Cardiac muscle cell (in vitro differentiated cells and primary cell): ENCODE measurements around the gene FOXC1. TPM values are rescaled to one million over a fixed set of nuclear protein-coding genes. Genes with fewer than 3 reads are reported as not detected.

ENCODE experiments used
- DNase-seq, 2 donors: peaks; one replicate each; pipeline versions ENCODE4 v3.0.0 to v3.0.0-alpha.2; 2010 to 2017; ENCODE audit warnings: low read depth in 1 of 2, low spot score in 1 of 2
- H3K27ac ChIP-seq: fragments of 200-600 bp; sonication (generic); 2 replicates; pipeline ENCODE4 v1.5.1; 2016
- H3K27me3 ChIP-seq: fragments of 200-600 bp; sonication (generic); 2 replicates; pipeline ENCODE4 v1.6.0; 2016; ENCODE audit warnings: control low read depth
- H3K36me3 ChIP-seq: fragments of 200-600 bp; sonication (generic); 2 replicates; pipeline ENCODE4 v1.5.1; 2016; ENCODE audit warnings: control low read depth
- H3K4me1 ChIP-seq: fragments of 200-600 bp; sonication (generic); 2 replicates; pipeline ENCODE4 v1.8.1; 2017; ENCODE audit warnings: low read depth, mild to moderate bottlenecking, mixed run types
- H3K4me3 ChIP-seq: fragments of 200-600 bp; sonication (generic); 2 replicates; pipeline ENCODE4 v1.5.1; 2016; ENCODE audit warnings: mild to moderate bottlenecking
- H3K9me3 ChIP-seq: fragments of 200-600 bp; sonication (generic); 2 replicates; pipeline ENCODE4 v1.5.1; 2017; ENCODE audit warnings: low read depth, mild to moderate bottlenecking, control low read depth
- polyA plus RNA-seq: library from polyadenylated mRNA; unstranded; fragments of >200 nt; fragmentation: Nextera tagmentation; extraction: Ambion mirVana; gene quantifications from 2 replicates; pipeline ENCODE4 v1.2.1, GENCODE V29; 2016
- total RNA-seq: library from RNA; depleted of rRNA; stranded (reverse); fragments of >200 nt; gene quantifications from 2 replicates; pipeline ENCODE4 v1.2.3, GENCODE V29; 2016
- TF ChIP-seq, protein P1 (sequence below): IDR thresholded peaks from 2 replicates; pipeline ENCODE4 v1.5.1; 2012; ENCODE audit warnings: low read depth, mild to moderate bottlenecking, low read length

FOXC1 gene
- total and polyA plus RNA-seq, 2 experiments from 2014 or later: 2.5 to 3.4 TPM

DNA sequence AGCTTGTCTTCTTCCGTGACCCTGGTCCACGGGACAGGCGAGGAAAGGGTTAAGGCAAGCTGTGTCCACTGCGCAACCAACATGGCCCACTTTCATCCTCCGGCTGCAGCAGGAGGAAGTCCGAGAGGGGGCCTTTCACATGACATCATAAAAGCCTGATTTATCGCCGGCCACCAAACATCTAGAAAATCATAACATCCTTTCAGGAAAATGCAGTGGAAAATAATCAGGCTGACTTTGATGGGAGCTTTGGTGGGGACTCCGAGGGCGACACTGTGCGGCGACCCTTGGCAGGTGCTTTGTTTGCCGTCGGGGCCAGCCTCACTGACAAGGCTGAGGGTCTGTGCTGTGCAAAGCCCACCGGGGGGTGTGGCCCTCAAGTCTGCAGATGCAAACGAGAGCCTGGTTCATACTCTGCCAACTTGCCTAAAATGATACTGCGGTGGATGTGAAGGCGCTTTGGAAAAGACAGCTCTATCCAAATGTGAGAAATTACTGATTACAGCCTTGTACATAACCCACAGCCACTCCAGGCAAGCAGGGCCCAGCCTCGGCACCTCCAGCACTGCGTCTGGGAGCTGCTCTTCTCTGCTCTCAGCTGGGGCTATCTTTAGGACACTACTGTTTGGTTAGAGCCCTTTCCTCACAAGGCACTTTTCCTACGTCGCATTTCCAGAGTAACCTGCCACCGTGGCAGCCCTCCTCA lies 25.7 kb downstream of the FOXC1 start:
- Histone ChIP-seq H3K9me3 (no peaks in the 10 kb centered on the region), H3K27me3 (no peaks in the 10 kb centered on the region), H3K27ac (no peak overlapping the region), H3K4me1 (no peaks in the 10 kb centered on the region), H3K4me3 (no peak overlapping the region), H3K36me3 (no peaks in the 10 kb centered on the region)
- no peak for DNase-seq
- TF ChIP-seq, protein P1, sequence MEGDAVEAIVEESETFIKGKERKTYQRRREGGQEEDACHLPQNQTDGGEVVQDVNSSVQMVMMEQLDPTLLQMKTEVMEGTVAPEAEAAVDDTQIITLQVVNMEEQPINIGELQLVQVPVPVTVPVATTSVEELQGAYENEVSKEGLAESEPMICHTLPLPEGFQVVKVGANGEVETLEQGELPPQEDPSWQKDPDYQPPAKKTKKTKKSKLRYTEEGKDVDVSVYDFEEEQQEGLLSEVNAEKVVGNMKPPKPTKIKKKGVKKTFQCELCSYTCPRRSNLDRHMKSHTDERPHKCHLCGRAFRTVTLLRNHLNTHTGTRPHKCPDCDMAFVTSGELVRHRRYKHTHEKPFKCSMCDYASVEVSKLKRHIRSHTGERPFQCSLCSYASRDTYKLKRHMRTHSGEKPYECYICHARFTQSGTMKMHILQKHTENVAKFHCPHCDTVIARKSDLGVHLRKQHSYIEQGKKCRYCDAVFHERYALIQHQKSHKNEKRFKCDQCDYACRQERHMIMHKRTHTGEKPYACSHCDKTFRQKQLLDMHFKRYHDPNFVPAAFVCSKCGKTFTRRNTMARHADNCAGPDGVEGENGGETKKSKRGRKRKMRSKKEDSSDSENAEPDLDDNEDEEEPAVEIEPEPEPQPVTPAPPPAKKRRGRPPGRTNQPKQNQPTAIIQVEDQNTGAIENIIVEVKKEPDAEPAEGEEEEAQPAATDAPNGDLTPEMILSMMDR: no peak

DNA sequence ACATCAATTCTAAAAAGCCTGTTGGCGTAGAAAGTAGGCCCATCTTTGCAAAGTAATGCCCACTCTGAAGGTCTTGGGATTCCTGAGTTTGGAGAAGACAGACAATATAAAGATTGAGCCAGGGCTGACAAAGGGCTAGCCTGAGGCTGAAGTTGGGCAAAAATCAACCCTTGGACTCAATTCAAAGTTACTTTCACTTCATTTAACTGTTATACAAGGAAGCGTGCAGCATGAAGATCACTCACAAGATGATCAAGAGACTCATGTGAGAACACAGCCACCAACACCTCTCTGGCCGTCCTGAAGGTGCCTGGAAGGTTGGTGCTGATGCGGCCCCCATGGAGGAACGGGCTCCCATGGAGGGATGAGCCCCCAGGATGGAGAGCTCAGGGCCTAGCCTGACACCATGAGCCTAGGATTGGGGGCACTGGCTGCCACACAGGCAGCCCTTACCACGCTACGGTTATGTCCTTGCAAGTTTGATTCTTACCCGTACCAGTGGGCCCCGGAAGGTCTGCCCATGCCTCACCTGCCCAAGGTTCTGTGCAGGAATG lies 26.6 kb downstream of the FOXC1 start:
- H3K4me3 ChIP-seq: no peak overlapping the region
- H3K4me1 ChIP-seq: no peaks in the 10 kb centered on the region
- no peaks in the 10 kb centered on the region for H3K9me3 ChIP-seq
- no peaks in the 10 kb centered on the region for H3K36me3 ChIP-seq
- H3K27ac ChIP-seq: no peak overlapping the region
- TF ChIP-seq, protein P1: no peak
- no peak for DNase-seq
- no peaks in the 10 kb centered on the region for H3K27me3 ChIP-seq

DNA sequence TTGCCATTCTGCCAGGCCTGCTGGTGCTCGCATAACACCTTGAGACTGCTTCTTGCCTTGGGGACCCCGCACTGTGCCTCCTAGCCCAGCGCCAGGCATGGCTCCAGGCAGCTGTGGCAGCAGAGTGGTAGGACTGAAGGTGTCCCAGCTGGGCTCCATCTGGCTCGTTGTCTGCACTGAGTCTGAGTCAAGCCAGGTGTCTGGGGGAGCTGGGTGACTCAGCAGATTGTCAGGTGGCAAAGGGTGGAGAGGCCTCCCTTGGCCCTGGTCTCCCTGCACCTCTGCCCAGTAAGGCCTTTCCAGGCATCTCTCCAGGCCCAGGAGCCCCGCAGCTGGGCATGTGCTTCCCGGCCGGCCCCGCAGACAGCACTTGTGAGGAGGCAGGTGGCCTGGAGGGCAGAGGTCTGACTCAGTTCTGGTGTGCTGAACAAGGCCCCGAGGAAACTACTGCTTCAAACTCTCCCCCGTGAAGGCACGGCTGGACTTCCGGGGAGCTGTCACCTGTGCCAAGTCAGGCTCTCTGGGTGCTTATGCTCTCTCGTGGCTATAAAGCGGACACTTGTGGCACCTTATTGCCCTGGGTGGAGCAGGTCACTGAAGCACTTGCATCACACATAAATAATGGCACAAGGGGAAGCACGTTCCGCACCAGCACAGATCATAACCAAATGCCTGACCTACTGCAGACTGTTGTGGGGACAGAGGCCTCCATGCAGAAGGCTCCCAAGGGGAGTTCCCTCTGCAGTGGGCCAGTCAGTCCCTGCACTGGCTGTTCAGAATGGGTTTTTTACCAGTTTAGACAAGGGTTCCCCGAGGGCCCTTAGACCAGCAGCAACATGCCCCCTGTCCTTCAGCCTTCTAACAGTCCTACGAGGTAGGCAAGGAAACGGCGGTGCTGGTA lies 27.5 kb downstream of the FOXC1 start:
- Histone ChIP-seq H3K36me3 (no peaks in the 10 kb centered on the region), H3K4me1 (no peaks in the 10 kb centered on the region), H3K4me3 (no peak overlapping the region), H3K27ac (no peak overlapping the region), H3K9me3 (no peaks in the 10 kb centered on the region), H3K27me3 (no peaks in the 10 kb centered on the region)
- no peak for DNase-seq
- TF ChIP-seq, protein P1: no peak

- no peak overlapping the region for H3K27ac ChIP-seq
- no peaks in the 10 kb centered on the region for H3K27me3 ChIP-seq
- H3K4me1 ChIP-seq: no peaks in the 10 kb centered on the region
- no peaks in the 10 kb centered on the region for H3K36me3 ChIP-seq
- H3K4me3 ChIP-seq: no peak overlapping the region
- TF ChIP-seq, protein P1: no peak
- no peaks in the 10 kb centered on the region for H3K9me3 ChIP-seq
- DNase-seq: no peak
Measured at GRCh38 chr6:1639430-1639829, 29.7 kb downstream of the FOXC1 start.

DNA sequence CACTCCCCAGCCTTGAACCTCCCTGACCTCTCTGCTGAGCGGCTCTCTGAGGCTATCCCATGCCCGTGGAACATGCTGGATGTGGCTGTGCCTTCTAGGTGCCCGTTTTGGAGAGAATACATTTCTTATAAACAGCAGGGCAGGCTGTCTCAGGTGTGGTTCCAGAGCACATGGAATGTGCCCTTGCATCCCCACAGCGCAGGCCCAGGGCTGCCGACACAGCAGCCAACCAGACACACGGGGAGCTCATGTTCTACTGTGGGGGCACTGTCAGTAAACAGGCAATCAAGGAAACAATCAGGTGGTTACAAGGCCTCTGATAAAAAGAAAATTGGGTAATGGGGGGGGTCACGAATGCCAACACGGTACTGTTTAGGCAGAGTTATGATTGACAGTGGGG lies 30.8 kb downstream of the FOXC1 start:
- no peaks in the 10 kb centered on the region for H3K4me1 ChIP-seq
- H3K27me3 ChIP-seq: no peaks in the 10 kb centered on the region
- no peak overlapping the region for H3K4me3 ChIP-seq
- DNase-seq: no peak
- no peak overlapping the region for H3K27ac ChIP-seq
- no peaks in the 10 kb centered on the region for H3K36me3 ChIP-seq
- no peaks in the 10 kb centered on the region for H3K9me3 ChIP-seq
- TF ChIP-seq, protein P1: no peak
